CD4-positive, alpha-beta T cell (primary cell): ENCODE results near the gene C10orf95. TPM values are rescaled to one million over a fixed set of nuclear protein-coding genes. Genes with fewer than 3 reads are reported as not detected.

Experiments
- ATAC-seq: fragments of 200-7000 bp; cut with Tn5 transposase; one replicate; pipeline ENCODE4 v1.10.0; 2022; ENCODE audit warnings: mild to moderate bottlenecking; ENCODE audit not compliant: poor library complexity
- CTCF ChIA-PET: fragments of 350-600 bp; sonication (Branson Sonifier 250); formaldehyde crosslinking; loops from one replicate; lab custom pipeline; 2021; ENCODE audit warnings: antibody characterized with exemption, inconsistent platforms; lab: Charles Lee
- POLR2A ChIA-PET: fragments of 350-600 bp; sonication (Branson Sonifier 250); formaldehyde crosslinking; loops from one replicate; lab custom pipeline; 2021; ENCODE audit warnings: antibody characterized with exemption, inconsistent platforms; lab: Charles Lee
- DNase-seq, 14 experiments: peaks; one replicate each; pipeline ENCODE4 v3.0.0-alpha.2; 2013 to 2020; ENCODE audit warnings: mixed read lengths in 2 of 14
- H3K27ac ChIP-seq, 2 donors: one replicate each; pipeline versions ENCODE4 v1.5.1 to v1.7.0; 2013; ENCODE audit warnings: low read length in 2 of 2, low read depth in 1 of 2, mild to moderate bottlenecking in 1 of 2
- H3K27me3 ChIP-seq, 2 experiments: 1 replicate in 1 of 2; 2 replicates in 1 of 2; pipeline versions ENCODE4 v1.6.1 to v1.7.0; 2013; ENCODE audit warnings: low read length in 2 of 2, control low read depth in 1 of 2, mild to moderate bottlenecking in 1 of 2, moderate library complexity in 1 of 2; ENCODE audit not compliant: insufficient read depth in 2 of 2, control insufficient read depth in 1 of 2
- H3K36me3 ChIP-seq: one replicate; pipeline ENCODE4 v1.6.1; 2013; ENCODE audit warnings: low read length, control low read depth; ENCODE audit not compliant: insufficient read depth
- H3K4me1 ChIP-seq: one replicate; pipeline ENCODE4 v1.6.1; 2013; ENCODE audit warnings: low read length, control low read depth; ENCODE audit not compliant: insufficient read depth
- H3K4me3 ChIP-seq: one replicate; pipeline ENCODE4 v1.5.1; 2013; ENCODE audit warnings: mild to moderate bottlenecking, low read length, moderate library complexity
- H3K9me3 ChIP-seq, 2 experiments: 1 replicate in 1 of 2; 2 replicates in 1 of 2; pipeline versions ENCODE4 v1.6.1 to v1.7.0; 2013; ENCODE audit warnings: low read length in 2 of 2, mild to moderate bottlenecking in 2 of 2, control low read depth in 1 of 2, moderate library complexity in 1 of 2; ENCODE audit not compliant: control insufficient read depth in 1 of 2, insufficient read depth in 1 of 2
- H3K27ac Mint-ChIP-seq: one replicate; pipeline ENCODE4 v1.8.0; 2020; ENCODE audit warnings: mixed read lengths
- H3K27me3 Mint-ChIP-seq: one replicate; pipeline ENCODE4 v1.8.0; 2021; ENCODE audit warnings: mixed read lengths
- H3K36me3 Mint-ChIP-seq: one replicate; pipeline ENCODE4 v1.8.0; 2021; ENCODE audit warnings: low read depth, mixed read lengths
- H3K4me1 Mint-ChIP-seq: one replicate; pipeline ENCODE4 v1.8.0; 2021; ENCODE audit warnings: low read depth, mixed read lengths
- H3K4me3 Mint-ChIP-seq: one replicate; pipeline ENCODE4 v1.8.0; 2020; ENCODE audit warnings: mild to moderate bottlenecking, mixed read lengths
- H3K9me3 Mint-ChIP-seq: one replicate; pipeline ENCODE4 v1.8.0; 2020; ENCODE audit warnings: mixed read lengths
- intact Hi-C, 2 experiments: fragments of 100-400 bp; cut with DNase I in 1 of 2; cut with micrococcal nuclease in 1 of 2; formaldehyde crosslinking; loops; one replicate each; pipeline versions ENCODE4 v1.15.1 to v1.9.0; 2023 to 2025; cut with DNase I, micrococcal nuclease
- total RNA-seq, 174 experiments: library from RNA in 2 of 174; stranded (reverse) in 2 of 174; gene quantifications; one replicate each; pipeline ENCODE4 v1.2.3 and lab custom pipeline; 2021 to 2026
- TF ChIP-seq, protein P1 (sequence below): fragments of 200-600 bp; IDR thresholded peaks from one replicate; pipeline ENCODE4 v1.8.0; 2022; ENCODE audit warnings: antibody characterized with exemption, mild to moderate bottlenecking

Gene C10orf95
- total RNA-seq, 2 experiments from 2014 or later: 0.16 to 0.28 TPM

DNA sequence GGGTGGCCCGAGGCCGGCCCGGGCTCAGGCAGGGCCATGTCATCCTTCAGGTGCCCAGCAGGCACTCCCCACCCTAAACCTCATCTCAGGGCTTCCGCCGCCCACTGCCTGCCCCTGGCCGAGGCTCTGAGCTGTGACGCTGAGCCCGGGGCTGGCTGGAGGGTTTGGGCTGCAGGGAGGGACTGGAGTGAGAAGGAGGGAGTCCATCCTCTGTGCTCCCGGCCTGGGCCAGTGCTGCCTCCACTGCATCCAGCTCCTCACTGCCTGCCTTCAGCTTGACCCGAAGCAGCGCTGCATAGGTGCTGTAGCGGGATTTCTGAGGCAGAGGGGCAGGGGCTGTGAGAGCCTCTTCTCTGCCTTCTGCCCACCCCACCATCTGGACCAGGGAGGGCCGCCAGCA is 48.2 kb downstream of the C10orf95 start:
- peaks cover 0 to 2% of the 10 kb centered on the region in 2 experiments for H3K27me3 ChIP-seq
- H3K9me3 ChIP-seq: peaks cover 0 to under 1% of the 10 kb centered on the region in 2 experiments
- TF ChIP-seq, protein P1, sequence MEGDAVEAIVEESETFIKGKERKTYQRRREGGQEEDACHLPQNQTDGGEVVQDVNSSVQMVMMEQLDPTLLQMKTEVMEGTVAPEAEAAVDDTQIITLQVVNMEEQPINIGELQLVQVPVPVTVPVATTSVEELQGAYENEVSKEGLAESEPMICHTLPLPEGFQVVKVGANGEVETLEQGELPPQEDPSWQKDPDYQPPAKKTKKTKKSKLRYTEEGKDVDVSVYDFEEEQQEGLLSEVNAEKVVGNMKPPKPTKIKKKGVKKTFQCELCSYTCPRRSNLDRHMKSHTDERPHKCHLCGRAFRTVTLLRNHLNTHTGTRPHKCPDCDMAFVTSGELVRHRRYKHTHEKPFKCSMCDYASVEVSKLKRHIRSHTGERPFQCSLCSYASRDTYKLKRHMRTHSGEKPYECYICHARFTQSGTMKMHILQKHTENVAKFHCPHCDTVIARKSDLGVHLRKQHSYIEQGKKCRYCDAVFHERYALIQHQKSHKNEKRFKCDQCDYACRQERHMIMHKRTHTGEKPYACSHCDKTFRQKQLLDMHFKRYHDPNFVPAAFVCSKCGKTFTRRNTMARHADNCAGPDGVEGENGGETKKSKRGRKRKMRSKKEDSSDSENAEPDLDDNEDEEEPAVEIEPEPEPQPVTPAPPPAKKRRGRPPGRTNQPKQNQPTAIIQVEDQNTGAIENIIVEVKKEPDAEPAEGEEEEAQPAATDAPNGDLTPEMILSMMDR: no peak
- no peak overlapping the region for H3K4me3 ChIP-seq
- ATAC-seq: no peak
- DNase-seq: peak in 3 of 14 experiments; percentile 5 to 46 (median 23)
- Mint-ChIP-seq H3K27ac (peak overlapping the region; percentile 85), H3K4me3 (no peak overlapping the region), H3K27me3 (peaks cover 5% of the 10 kb centered on the region), H3K36me3 (peaks cover 56% of the 10 kb centered on the region), H3K9me3 (no peaks in the 10 kb centered on the region), H3K4me1 (peaks cover 36% of the 10 kb centered on the region)
- no peak overlapping the region for H3K27ac ChIP-seq
- intact Hi-C loops: no loop called here
- POLR2A ChIA-PET: interaction anchor here (0.6 to 6.1 kb wide), 3 partner anchors 7 to 18 kb away, joined by 3 to 31 read pairs (median 16); partner anchors contain the start of genes FBXL15 and NFKB2
- H3K36me3 ChIP-seq: peaks cover 39% of the 10 kb centered on the region
- CTCF ChIA-PET: interaction anchor here (0.6 to 1.8 kb wide), 13 partner anchors 8 to 246 kb away, joined by 3 to 10 read pairs (median 3); partner anchors contain the start of gene NFKB2
- H3K4me1 ChIP-seq: peaks cover 38% of the 10 kb centered on the region

DNA sequence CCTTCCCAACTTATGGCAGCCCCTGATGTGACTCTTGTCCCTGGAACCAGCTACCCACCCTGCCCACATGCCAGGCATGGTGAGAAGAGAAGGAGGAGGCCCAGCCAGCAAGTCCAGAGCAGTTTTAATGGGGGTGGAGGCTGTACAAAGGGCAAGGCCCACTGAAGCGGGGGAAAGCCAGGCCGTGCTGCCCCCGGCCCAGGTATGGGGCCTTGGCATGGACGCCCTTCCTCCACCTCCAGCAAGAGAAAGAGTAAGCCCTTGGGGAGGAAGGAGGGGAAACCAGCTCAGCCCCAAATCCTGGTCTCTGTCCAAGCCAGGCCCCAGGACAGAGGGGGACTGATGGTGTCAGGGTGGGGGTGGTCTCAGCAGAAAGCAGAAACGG is 48.8 kb downstream of the C10orf95 start:
- Histone ChIP-seq H3K4me1 (peaks cover 38% of the 10 kb centered on the region), H3K27ac (no peak overlapping the region), H3K4me3 (no peak overlapping the region), H3K27me3 (no peaks in the 10 kb centered on the region), H3K36me3 (peaks cover 45% of the 10 kb centered on the region), H3K9me3 (no peaks in the 10 kb centered on the region)
- DNase-seq (peak in 2 of 14 experiments; percentile 5 to 37), ATAC-seq (no peak)
- POLR2A ChIA-PET: interaction anchor here (6.1 kb wide), 1 partner anchor 19 kb away, joined by 31 read pairs; the partner anchor contains the start of gene FBXL15
- Mint-ChIP-seq H3K4me1 (peaks cover 36% of the 10 kb centered on the region), H3K36me3 (peaks cover 62% of the 10 kb centered on the region), H3K27ac (no peak overlapping the region), H3K4me3 (no peak overlapping the region), H3K27me3 (peaks cover 4% of the 10 kb centered on the region), H3K9me3 (no peaks in the 10 kb centered on the region)
- intact Hi-C loops: no loop called here
- TF ChIP-seq, protein P1: no peak
- CTCF ChIA-PET: interaction anchor here (1.1 to 1.8 kb wide), 3 partner anchors 37 to 76 kb away, joined by 3 to 7 read pairs (median 5); no protein-coding TSS in a partner anchor

DNA sequence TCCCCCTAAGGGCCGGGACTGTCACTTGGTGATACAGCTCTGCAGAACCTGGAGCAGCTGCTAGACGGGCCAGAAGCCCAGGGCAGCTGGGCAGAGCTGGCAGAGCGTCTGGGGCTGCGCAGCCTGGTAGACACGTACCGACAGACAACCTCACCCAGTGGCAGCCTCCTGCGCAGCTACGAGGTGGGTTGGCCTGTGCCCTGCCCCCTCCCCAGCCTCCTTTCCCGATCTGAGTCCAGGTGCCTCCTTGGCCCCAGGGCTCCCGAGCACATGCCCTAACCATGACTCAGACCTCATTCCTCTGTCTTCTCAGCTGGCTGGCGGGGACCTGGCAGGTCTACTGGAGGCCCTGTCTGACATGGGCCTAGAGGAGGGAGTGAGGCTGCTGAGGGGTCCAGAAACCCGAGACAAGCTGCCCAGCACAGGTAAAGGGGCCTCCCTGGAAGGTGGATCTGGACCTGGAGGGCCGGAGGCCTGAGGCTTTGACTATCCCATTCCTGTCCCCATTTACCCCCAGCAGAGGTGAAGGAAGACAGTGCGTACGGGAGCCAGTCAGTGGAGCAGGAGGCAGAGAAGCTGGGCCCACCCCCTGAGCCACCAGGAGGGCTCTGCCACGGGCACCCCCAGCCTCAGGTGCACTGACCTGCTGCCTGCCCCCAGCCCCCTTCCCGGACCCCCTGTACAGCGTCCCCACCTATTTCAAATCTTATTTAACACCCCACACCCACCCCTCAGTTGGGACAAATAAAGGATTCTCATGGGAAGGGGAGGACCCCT is 49.4 kb downstream of the C10orf95 start:
- Histone ChIP-seq H3K27me3 (no peaks in the 10 kb centered on the region), H3K27ac (no peak overlapping the region), H3K4me3 (no peak overlapping the region), H3K4me1 (peaks cover 42% of the 10 kb centered on the region), H3K9me3 (no peaks in the 10 kb centered on the region), H3K36me3 (peaks cover 49% of the 10 kb centered on the region)
- H3K27me3 Mint-ChIP-seq: peaks cover 4% of the 10 kb centered on the region
- ATAC-seq (no peak), DNase-seq (peak in 1 of 14 experiments; percentile 8)
- ChIA-PET POLR2A (no interaction called here), CTCF (no interaction called here)
- H3K4me1 Mint-ChIP-seq: peaks cover 34% of the 10 kb centered on the region
- TF ChIP-seq, protein P1: no peak
- peak overlapping the region; percentile 34 for H3K4me3 Mint-ChIP-seq
- intact Hi-C loops: no loop called here
- peak overlapping the region; percentile 27 for H3K27ac Mint-ChIP-seq
- H3K36me3 Mint-ChIP-seq: peaks cover 64% of the 10 kb centered on the region
- H3K9me3 Mint-ChIP-seq: no peaks in the 10 kb centered on the region
